Esophagus mucosa (tissue), 1 donor: ENCODE data around the gene PPP1R15B. TPM values are rescaled to one million over a fixed set of nuclear protein-coding genes. Genes with fewer than 3 reads are reported as not detected.

Experiments used
- ATAC-seq: fragments of 200-7000 bp; cut with Tn5 transposase; one replicate; pipeline ENCODE4 v1.9.1; 2020
- total RNA-seq: library from RNA; stranded (reverse); gene quantifications from one replicate; pipeline ENCODE4 v1.2.4, GENCODE V29; 2023
- donor health status: DM: yes; HTN: yes; CAD: no.

The PPP1R15B gene
- total RNA-seq, 1 donor from 2014 or later, result 27.5 TPM

- no peak for ATAC-seq
Measured at GRCh38 chr1:204400882-204401510, 10.6 kb downstream of the PPP1R15B start.

GRCh38 chr1:204398197-204399125 lies 13.2 kb downstream of the PPP1R15B start:
- peak; percentile 94 for ATAC-seq

DNA sequence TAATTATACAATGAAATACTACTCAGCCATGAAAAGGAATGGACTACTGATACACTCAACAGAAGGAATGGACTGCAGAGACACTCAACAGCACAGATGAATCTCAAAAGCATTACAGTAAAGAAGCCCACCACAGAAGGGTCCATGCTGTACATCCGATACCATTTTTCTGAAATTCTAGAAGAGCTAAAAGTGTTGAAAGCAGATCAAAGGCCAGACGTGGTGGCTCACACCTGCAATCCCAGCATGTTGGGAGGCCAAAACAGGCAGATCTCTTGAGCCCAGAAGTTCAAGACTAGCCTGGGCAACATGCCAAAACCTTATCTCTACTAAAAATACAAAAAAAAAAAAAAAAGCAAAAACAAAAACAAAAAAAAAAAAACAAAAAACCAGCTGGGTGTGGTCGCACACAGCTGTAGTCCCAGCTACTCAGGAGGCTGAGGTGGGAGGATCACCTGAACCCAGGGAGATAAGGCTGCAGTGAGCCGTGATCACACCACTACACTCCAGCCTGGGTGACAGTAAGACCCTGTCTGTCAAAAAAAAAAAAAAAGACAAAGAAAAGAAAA lies 15.5 kb downstream of the PPP1R15B start:
- no peak for ATAC-seq

DNA sequence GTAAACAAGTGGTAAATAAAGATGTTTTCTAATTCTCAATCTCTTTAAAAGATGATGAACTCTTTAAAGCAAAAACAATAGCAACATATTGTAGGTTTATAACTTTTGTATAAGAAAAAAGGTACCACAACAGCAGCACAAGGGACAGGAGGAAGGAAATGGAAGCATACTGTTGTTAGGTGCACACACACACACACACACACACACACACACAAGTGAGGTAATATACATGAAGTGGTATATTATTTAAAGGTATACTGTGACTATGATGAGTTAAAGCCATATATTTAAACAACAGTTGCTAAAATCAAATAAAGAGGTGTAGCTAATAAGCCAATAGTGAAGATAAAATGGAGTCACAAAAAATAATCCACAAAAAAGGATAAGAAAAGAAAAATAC lies 20.0 kb downstream of the PPP1R15B start:
- ATAC-seq, result no peak

GRCh38 chr1:204390751-204391466 lies 20.7 kb downstream of the PPP1R15B start:
- no peak for ATAC-seq

DNA sequence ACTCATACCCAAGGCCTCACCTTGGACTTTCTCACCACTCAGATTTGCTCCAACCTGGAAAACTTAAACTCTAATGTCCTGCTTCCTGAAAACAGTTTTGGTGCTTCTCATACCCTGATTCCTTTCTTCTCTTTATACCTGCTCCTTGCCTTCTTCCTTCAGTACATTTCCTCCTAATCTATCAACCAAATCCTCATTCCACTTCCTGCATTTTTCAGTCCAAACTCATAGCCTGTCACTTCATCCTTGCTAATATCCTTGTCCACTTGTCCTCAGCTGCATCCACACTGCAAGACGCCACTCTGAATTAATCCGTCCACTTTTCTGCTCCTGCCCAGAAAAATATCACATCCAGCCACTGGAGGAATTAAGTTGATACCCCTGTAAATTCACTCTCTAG lies 25.9 kb downstream of the PPP1R15B start:
- ATAC-seq, result no peak

GRCh38 chr1:204384636-204385352 lies 26.8 kb downstream of the PPP1R15B start:
- ATAC-seq, result peak; percentile 37

- ATAC-seq, result no peak
Measured at GRCh38 chr1:204383163-204383904, 28.3 kb downstream of the PPP1R15B start.

GRCh38 chr1:204382714-204383083 lies 28.9 kb downstream of the PPP1R15B start:
- ATAC-seq, result no peak

DNA sequence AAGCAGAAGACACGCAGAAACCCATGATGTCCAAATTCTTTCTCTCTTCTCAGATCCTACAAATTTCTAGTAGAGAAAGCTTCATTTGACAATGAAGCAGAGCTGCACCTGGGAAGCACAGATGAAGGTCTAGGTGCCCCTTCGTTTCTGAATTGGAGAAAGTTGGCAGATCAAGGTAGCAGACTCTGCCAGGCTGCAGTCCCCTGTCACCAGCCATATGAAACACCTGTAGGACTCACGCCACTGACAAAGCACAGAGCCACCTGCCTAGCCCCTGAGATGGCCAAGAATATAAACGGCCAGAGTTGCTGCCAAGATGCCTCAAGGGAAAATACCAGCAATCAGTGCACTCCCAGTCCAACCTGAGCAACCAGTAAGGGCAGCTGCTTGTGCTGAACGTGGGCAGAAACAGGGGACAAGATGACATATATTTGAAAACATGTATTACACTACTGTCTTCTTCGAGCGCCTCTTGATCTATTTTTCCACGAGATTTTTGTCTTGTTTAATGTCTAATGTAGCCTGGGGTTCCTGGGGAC lies 31.3 kb downstream of the PPP1R15B start:
- peak; percentile 49 for ATAC-seq

DNA sequence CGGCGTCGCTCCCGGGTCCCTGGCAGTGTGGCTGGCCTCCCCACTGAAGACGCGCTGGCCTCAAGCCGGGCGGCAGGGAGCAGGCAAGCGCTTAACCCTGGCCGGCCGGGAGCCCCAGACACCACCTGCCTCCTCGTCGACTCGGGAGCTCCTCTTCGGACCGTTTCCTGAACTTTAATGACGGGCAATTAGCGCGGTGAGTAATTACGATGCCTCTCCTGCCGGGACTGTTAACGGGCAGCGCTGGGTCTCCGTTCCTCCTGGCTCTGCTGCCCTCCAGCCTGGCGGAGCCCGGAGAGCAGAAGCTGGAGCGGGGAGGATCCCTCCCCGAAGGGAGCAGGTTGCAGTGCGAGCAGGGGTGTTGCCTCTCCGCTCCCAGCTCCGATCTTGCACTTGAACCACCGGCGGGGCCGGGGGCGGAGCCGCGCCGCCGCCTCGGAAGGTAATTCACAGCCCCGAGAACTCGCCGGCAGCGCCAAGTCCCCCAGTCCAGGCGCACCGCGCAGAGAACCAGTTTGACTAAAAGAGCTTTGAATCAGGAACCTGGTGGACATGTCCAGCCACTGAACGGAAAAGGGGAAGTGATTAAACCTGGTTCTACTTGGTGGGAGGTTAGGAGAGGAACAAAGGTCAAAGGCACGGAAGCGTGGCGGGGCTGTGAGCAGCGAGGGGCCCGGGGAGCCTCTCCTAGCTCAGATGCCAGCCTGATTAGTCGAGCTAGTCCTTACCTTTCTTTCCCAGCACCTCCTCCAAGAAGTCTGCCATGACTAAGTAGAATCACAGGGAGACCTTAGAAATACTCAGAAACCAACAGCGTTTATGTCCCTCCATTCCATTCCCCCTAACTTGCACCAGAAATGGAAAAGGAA lies 33.6 kb downstream of the PPP1R15B start:
- ATAC-seq, result peak; percentile 59

DNA sequence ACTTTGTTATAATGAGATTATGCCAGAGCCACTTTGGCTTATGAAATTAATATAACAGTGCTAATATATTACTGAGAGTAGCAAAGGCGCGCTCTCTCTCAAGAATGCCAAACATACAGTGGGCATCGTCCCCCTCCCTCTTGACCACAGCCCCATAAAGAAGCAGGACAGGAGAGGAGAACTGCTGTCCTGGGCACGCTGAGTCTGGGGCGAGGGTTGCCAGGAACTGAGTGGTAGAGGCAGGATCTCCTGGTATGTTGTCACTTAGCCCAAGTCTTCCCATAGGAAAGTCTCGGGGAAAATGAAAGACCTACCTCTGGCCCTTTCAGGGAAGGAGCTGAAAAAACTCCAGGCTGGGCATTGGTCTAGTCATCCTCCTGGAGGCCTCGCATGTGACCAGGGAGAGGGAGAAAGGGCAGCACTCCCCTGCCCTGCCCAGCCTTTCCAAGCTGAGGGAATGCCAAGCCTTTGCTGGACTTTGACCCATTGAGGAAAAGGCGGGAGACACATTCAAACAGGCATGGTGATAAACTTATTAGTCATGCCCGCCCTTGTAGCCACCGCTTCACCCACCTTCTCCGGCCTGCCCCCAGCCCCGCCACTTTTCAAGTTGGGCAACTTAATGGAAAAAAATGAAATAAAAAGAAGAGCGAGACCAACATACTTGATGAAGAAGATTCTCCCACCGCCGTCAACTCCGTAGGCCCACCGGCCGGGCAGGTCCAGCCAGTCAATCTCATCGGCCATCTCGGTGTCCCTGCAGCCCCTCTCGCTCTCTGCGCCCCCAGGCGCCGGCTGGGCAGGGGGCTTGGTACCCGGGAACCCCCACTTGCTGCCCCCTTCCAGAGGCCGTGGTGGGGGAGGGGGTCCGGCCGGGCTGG lies 34.5 kb downstream of the PPP1R15B start:
- peak; percentile 22 for ATAC-seq

- no peak for ATAC-seq
Measured at GRCh38 chr1:204376465-204376864, 35.2 kb downstream of the PPP1R15B start.

DNA sequence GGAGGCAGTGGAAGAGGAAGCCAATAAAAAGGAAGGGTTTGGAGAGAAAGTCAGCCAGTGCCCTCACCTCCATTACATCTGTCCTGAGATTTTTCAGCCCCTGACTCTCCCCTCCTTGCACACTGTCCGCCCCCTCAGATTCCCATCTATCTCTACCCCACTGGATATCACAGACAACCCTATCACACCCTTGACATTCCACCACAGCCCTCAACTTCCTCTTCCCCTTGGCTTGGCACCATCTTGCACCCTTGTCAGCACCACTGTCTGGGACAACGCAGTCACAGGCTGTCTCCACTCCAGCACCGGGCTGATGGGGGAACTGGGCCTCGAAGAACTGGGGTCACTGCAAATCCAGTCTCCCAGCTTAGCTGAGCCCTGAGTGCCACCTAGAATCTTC lies 37.7 kb downstream of the PPP1R15B start:
- no peak for ATAC-seq

DNA sequence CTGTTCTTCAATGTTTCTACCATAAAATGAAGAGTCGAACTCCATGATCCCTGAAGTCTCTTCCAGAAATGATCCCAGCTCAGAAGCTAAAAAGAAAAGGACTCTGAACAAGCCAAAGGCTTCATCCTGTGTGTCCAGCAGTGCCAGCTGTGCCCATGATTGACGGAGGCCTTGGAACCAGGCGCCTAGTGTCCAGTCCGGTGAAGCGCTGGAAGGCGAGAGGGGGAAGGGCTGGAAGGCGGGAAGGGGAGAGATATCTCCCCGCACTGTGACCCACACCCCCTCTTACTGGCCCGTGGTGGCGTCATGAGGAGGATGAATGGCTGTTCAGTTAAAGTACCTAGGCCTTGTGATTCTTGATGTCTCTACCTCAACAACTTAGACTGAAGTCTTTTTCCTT lies 41.4 kb downstream of the PPP1R15B start:
- ATAC-seq, result no peak

DNA sequence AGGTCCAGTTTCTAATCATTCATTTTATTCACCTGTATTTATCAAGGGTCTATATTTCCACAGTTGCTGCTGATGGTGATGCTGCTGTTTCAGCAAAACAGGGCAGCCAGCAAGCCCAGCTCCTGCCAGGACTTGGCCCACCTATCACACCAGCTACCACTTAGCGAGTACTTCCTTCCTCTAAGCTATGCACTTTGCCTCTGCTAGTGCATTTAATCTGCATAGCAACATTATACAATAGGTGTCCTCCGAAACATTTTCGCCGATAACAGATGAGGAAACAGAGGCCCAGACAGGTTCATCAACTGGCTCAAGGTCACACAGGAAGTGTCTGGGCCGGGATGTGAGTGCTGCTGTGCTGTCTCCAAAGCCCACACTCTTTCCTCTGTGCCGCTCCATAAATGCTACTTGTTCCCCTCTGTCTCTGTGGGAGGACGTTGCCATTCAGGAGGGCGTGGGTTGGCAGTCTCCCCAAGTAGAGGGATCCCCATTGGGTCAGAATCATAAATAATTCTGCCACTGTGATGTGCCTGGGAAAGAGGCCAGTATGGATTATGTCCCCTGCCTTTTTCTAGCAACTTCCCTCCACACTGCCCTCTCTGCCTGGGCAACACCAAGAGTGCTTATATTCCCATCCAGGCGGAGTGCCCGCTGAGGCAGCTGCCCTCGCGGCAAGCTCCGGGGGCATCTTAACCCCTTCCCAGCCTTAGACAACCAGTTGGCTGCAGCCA lies 42.5 kb downstream of the PPP1R15B start:
- no peak for ATAC-seq

- ATAC-seq, result no peak
Measured at GRCh38 chr1:204367956-204368355, 43.7 kb downstream of the PPP1R15B start.

GRCh38 chr1:204367193-204367858 lies 44.3 kb downstream of the PPP1R15B start:
- ATAC-seq, result no peak
